GM21360 (cell line): ENCODE measurements around the gene TH.

ENCODE experiments used
- ATAC-seq: cut with Tn5 transposase; IDR thresholded peaks from one replicate; pipeline ENCODE4 v1.9.1; 2021; ENCODE audit warnings: mild to moderate bottlenecking, moderate library complexity; ENCODE audit not compliant: unreplicated experiment

The TH gene

GRCh38 chr11:2163428-2163978 is 8.1 kb downstream of the TH start:
- ATAC-seq, result no peak

- no peak for ATAC-seq
Measured at GRCh38 chr11:2160736-2161259, 10.8 kb downstream of the TH start, which contains the start of gene INS. TSS of gene INS (minus strand) at chr11:2161209. CDS start at chr11:2160971, 238 bp downstream.

- ATAC-seq, result no peak
Measured at GRCh38 chr11:2159536-2160413, 11.8 kb downstream of the TH start.

GRCh38 chr11:2158966-2159365 is 12.6 kb downstream of the TH start:
- ATAC-seq, result no peak

GRCh38 chr11:2158296-2158737 is 13.3 kb downstream of the TH start:
- no peak for ATAC-seq

GRCh38 chr11:2157294-2158040 is 14.1 kb downstream of the TH start:
- ATAC-seq, result no peak

- no peak for ATAC-seq
Measured at GRCh38 chr11:2156416-2157182, 15.0 kb downstream of the TH start.

GRCh38 chr11:2155511-2155910 is 16.1 kb downstream of the TH start:
- ATAC-seq, result no peak

GRCh38 chr11:2154889-2155288 is 16.7 kb downstream of the TH start:
- no peak for ATAC-seq

- no peak for ATAC-seq
Measured at GRCh38 chr11:2154195-2154585, 17.4 kb downstream of the TH start.

GRCh38 chr11:2153581-2154194 is 17.9 kb downstream of the TH start:
- ATAC-seq, result no peak

GRCh38 chr11:2151500-2152257 is 19.9 kb downstream of the TH start:
- no peak for ATAC-seq

GRCh38 chr11:2149864-2150847 is 21.5 kb downstream of the TH start:
- ATAC-seq, result no peak

GRCh38 chr11:2149460-2149859 is 22.2 kb downstream of the TH start:
- ATAC-seq, result no peak

- no peak for ATAC-seq
Measured at GRCh38 chr11:2148595-2148994, 23.0 kb downstream of the TH start.

- ATAC-seq, result no peak
Measured at GRCh38 chr11:2147391-2147790, 24.2 kb downstream of the TH start.

GRCh38 chr11:2146051-2146450 is 25.6 kb downstream of the TH start:
- ATAC-seq, result no peak

GRCh38 chr11:2144544-2145248 is 26.9 kb downstream of the TH start:
- no peak for ATAC-seq
